ENCODE measurements around the gene SELENOS.

Gene SELENOS

GRCh38 chr15:101243420-101243819 lies 33.9 kb downstream of the SELENOS start:
- DNase-seq = no peak
- intact Hi-C loops (cut with DNase I) = no loop called here

DNA sequence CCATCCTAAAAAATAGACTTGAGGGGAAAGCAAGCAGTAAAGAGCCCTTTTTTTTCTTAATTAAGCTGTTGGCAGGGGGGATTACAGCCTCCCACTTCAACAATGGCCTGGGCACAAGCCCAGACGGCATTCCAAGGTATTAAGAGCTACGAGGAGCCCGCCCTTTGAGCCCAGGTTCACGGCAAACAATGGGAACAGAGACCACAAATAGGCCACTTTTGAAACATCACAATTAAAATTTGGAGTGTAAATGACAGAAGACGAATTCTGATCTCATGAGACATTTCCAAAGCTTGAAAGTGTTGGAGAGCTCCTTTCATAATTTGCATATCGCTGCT lies 34.3 kb downstream of the SELENOS start:
- intact Hi-C loops (cut with DNase I) = no loop called here

GRCh38 chr15:101242160-101242998 lies 34.9 kb downstream of the SELENOS start:
- intact Hi-C loops (cut with DNase I) = no loop called here
- DNase-seq = peak in 2 of 42 donors; percentile 23 to 50

More for the DNA sequence above, 34.3 kb downstream of the SELENOS start:
- no peak for DNase-seq

GRCh38 chr15:101240358-101240757 lies 36.9 kb downstream of the SELENOS start:
- intact Hi-C loops (cut with DNase I) = no loop called here
- DNase-seq = no peak

DNA sequence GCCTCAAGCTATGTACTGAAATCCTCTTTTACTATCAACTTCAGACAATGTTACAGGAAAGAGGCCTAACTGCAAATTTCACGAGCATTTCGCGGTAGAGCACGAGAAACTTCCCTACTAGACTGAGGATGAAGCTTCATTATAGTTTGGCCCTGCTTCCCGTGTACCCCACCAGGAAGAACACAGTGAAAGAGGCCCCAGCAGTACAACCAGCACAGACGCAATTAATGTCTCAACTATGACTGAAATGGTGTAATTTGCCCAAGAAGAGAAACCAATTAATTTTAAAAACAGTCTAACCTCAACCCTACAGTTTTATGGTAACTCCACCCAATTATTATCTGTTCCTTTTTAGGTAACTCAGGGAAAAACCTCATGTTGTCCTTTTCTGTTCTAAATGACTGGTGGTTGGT lies 37.6 kb downstream of the SELENOS start:
- DNase-seq = no peak
- intact Hi-C loops (cut with DNase I) = no loop called here

- peak in 1 of 42 donors; percentile 9 for DNase-seq
- intact Hi-C loops (cut with DNase I) = no loop called here
These were observed 40.0 kb downstream of the SELENOS start for GRCh38 chr15:101237251-101237650.

DNA sequence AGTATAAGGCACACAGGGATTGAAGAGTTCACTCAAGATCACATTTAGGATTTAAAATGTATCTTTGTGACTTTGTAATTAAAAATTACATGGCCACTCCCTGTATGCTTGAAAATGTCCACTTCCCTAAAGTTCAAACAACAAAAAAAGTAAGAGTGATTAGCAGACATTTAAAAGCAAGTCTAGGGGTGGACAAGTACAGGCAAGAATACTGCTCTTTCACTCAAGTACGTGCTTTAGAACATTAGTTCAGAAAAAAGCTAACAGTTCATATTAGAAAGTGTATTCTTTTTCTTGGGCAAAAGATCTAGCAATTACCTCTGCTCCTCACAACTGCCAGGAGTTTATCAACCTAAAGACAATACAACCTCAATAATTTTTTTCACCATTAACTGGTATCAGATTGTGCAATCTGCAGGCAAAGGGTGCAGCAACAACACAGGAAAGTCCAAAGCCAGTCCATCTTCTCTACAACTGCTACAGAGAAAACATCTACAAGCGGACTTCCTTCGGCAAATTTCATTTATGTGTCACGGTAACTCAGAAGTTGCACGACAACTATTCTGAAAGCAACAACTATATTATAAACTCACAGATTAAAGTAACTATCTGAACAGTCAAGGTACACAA lies 43.5 kb downstream of the SELENOS start:
- no peak for DNase-seq
- intact Hi-C loops (cut with DNase I) = no loop called here

GRCh38 chr15:101232677-101233076 lies 44.6 kb downstream of the SELENOS start:
- peak in 3 of 42 donors; percentile 8 to 43 (median 14) for DNase-seq
- intact Hi-C loops (cut with DNase I) = no loop called here

GRCh38 chr15:101228313-101228712 lies 49.0 kb downstream of the SELENOS start:
- intact Hi-C loops (cut with DNase I) = no loop called here
- no peak for DNase-seq

GRCh38 chr15:101225658-101226057 lies 51.6 kb downstream of the SELENOS start:
- no peak for DNase-seq
- intact Hi-C loops (cut with DNase I) = no loop called here
